Activated B cell treated with CpG ODN at 0.5 μM for 24 hours (primary cell): Measurements from ENCODE around the gene GPRIN3. TPM values are rescaled to one million over a fixed set of nuclear protein-coding genes. Genes with fewer than 3 reads are reported as not detected.
A peak's percentile ranks its signal among the peaks of the same experiment; 100 is the strongest.
"Not testable (repeated sequence)": the region's sequence is repeated elsewhere in the genome, so short reads cannot be mapped to it uniquely, and the experiment has no call there.

Source experiments
- ATAC-seq: fragments of 200-7000 bp; cut with Tn5 transposase; one replicate; pipeline ENCODE4 v1.10.0; 2021; ENCODE audit warnings: low read depth, mild to moderate bottlenecking, moderate library complexity
- CTCF ChIA-PET: fragments of 350-600 bp; sonication (Branson Sonifier 250); formaldehyde crosslinking; loops from one replicate; lab custom pipeline; 2021; ENCODE audit warnings: antibody characterized with exemption; lab: Charles Lee
- POLR2A ChIA-PET: fragments of 350-600 bp; sonication (Branson Sonifier 250); formaldehyde crosslinking; loops from one replicate; lab custom pipeline; 2021; ENCODE audit warnings: antibody characterized with exemption; lab: Charles Lee
- DNase-seq: peaks from one replicate; pipeline ENCODE4 v3.0.0; 2022
- H3K27ac Mint-ChIP-seq: one replicate; pipeline ENCODE4 v1.8.0; 2020; ENCODE audit warnings: mixed read lengths
- H3K27me3 Mint-ChIP-seq: one replicate; pipeline ENCODE4 v1.8.0; 2021; ENCODE audit warnings: mixed read lengths
- H3K36me3 Mint-ChIP-seq: one replicate; pipeline ENCODE4 v1.8.0; 2021; ENCODE audit warnings: low read depth, mixed read lengths
- H3K4me1 Mint-ChIP-seq: one replicate; pipeline ENCODE4 v1.8.0; 2021; ENCODE audit warnings: mixed read lengths
- H3K4me3 Mint-ChIP-seq: one replicate; pipeline ENCODE4 v1.8.0; 2020; ENCODE audit warnings: mild to moderate bottlenecking, mixed read lengths
- H3K9me3 Mint-ChIP-seq: one replicate; pipeline ENCODE4 v1.8.0; 2020; ENCODE audit warnings: mixed read lengths
- intact Hi-C: fragments of 100-400 bp; cut with micrococcal nuclease; formaldehyde crosslinking; loops from one replicate; pipeline ENCODE4 v1.15.1; 2024
- total RNA-seq: library from RNA; stranded (reverse); gene quantifications from 2 replicates; pipeline ENCODE4 v1.2.3, GENCODE V29; 2022
- TF ChIP-seq, protein P1 (sequence below): fragments of 200-600 bp; IDR thresholded peaks from one replicate; pipeline ENCODE4 v1.8.0; 2022; ENCODE audit warnings: antibody characterized with exemption, mild to moderate bottlenecking

Gene GPRIN3
- total RNA-seq, 1 donor from 2014 or later: 1.8 TPM

DNA sequence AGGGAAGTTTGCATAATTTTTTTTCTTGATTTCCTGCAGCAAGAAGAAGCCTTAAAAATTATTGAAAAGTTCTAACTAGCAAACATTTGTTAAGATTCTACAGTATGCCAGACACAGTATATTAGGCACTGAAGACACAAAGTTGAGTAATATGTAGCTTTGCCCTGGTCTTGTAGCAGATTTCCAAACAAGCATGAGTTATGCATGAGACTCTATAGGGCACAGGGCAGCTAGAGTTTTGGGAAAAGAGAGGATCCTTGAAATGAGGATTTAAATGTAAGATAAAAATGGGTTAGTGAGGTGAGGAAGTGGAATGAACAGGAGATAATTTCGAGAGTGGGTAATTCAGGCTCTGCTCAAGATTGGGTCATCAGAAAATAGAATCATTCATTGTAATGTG is 8.6 kb upstream of the GPRIN3 start:
- Mint-ChIP-seq H3K36me3 (no peaks in the 10 kb centered on the region), H3K27ac (no peak overlapping the region), H3K4me3 (peak overlapping the region; percentile 59), H3K4me1 (peaks cover 34% of the 10 kb centered on the region), H3K27me3 (no peaks in the 10 kb centered on the region), H3K9me3 (no peaks in the 10 kb centered on the region)
- ATAC-seq (no peak), DNase-seq (no peak)
- ChIA-PET CTCF (interaction anchor here (2.0 kb wide), 1 partner anchor 9 kb away, joined by 7 read pairs; the partner anchor contains the start of gene GPRIN3), POLR2A (interaction anchor here (2.9 kb wide), 1 partner anchor 8 kb away, joined by 17 read pairs; the partner anchor contains the start of gene GPRIN3)
- TF ChIP-seq, protein P1, sequence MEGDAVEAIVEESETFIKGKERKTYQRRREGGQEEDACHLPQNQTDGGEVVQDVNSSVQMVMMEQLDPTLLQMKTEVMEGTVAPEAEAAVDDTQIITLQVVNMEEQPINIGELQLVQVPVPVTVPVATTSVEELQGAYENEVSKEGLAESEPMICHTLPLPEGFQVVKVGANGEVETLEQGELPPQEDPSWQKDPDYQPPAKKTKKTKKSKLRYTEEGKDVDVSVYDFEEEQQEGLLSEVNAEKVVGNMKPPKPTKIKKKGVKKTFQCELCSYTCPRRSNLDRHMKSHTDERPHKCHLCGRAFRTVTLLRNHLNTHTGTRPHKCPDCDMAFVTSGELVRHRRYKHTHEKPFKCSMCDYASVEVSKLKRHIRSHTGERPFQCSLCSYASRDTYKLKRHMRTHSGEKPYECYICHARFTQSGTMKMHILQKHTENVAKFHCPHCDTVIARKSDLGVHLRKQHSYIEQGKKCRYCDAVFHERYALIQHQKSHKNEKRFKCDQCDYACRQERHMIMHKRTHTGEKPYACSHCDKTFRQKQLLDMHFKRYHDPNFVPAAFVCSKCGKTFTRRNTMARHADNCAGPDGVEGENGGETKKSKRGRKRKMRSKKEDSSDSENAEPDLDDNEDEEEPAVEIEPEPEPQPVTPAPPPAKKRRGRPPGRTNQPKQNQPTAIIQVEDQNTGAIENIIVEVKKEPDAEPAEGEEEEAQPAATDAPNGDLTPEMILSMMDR: no peak
- intact Hi-C loops: loop anchor here (1.0 to 10.0 kb wide), 2 partner anchors 9 to 1891 kb away; partner anchors contain the start of genes GPRIN3 and NUDT9

DNA sequence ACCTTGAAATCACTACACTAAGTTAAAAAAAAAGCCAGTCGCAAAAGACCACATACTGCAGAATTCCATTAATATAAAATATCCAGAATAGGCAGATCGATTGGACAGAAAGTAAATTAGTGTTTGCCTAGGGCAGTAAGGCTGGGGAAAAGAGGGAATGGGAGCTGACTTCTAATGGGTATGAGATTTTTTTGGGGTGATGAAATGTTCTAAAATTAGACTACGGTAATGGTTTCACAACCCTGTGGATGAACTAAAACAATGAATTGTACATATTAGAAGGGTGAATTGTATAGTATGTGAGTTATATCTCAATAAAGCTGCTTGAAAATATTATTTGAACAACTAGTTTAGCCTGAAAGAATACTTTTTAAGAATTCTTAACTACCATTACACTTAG is 6.7 kb upstream of the GPRIN3 start:
- H3K27me3 Mint-ChIP-seq: no peaks in the 10 kb centered on the region
- H3K27ac Mint-ChIP-seq: no peak overlapping the region
- intact Hi-C loops: loop anchor here (10.0 kb wide), 1 partner anchor 1889 kb away; the partner anchor contains the start of gene NUDT9
- POLR2A ChIA-PET: no interaction called here
- H3K4me1 Mint-ChIP-seq: peaks cover 32% of the 10 kb centered on the region
- TF ChIP-seq, protein P1: no peak
- ATAC-seq (no peak), DNase-seq (no peak)
- no peak overlapping the region for H3K4me3 Mint-ChIP-seq
- CTCF ChIA-PET: no interaction called here
- H3K36me3 Mint-ChIP-seq: no peaks in the 10 kb centered on the region
- no peaks in the 10 kb centered on the region for H3K9me3 Mint-ChIP-seq

DNA sequence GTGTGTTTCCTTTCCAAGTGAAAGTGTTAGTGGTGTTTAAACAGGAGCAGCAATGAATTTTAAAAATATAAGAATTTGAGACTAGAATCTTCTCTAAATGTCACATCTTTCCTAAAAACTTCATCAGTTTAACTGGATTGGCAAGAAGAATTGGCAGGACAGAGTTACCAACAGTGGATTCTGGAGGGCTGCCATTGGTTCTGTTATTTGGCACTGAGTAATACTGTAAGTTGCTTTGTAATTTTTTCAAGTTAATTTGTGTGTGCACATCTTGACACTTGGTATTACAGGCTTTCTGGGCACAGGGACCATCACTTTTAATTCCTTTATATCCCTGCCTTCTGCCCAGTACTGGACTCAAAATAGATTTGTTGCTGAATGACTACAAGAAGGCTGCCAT is 4.5 kb upstream of the GPRIN3 start:
- Mint-ChIP-seq H3K4me1 (peaks cover 18% of the 10 kb centered on the region), H3K4me3 (no peak overlapping the region), H3K9me3 (no peaks in the 10 kb centered on the region), H3K27ac (no peak overlapping the region), H3K27me3 (no peaks in the 10 kb centered on the region), H3K36me3 (no peaks in the 10 kb centered on the region)
- TF ChIP-seq, protein P1: no peak
- ChIA-PET POLR2A (no interaction called here), CTCF (no interaction called here)
- DNase-seq (no peak), ATAC-seq (no peak)
- intact Hi-C loops: loop anchor here (10.0 kb wide), 1 partner anchor 1887 kb away; the partner anchor contains the start of gene NUDT9

DNA sequence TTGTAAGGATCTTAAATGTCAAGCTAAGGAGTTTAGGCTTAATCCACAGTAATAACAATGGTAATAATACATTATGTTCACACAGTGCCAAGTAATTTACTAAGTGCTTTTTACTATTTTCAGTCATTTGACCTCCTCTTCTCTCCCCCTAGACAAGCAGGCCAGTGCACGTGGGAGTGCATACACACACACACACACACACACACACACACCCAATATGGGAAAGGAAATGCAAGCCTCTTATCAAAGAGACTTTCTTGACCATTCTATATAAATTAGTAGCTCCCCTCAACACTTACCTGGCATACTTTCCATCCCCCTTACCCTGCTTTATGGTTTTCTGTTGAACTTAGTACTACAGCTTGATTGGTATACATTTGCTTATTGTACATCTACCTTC is 3.8 kb upstream of the GPRIN3 start:
- H3K27ac Mint-ChIP-seq: no peak overlapping the region
- no peak for DNase-seq
- H3K4me1 Mint-ChIP-seq: peaks cover 18% of the 10 kb centered on the region
- no peaks in the 10 kb centered on the region for H3K36me3 Mint-ChIP-seq
- TF ChIP-seq, protein P1: no peak
- peaks cover 5% of the 10 kb centered on the region for H3K27me3 Mint-ChIP-seq
- H3K4me3 Mint-ChIP-seq: no peak overlapping the region
- ATAC-seq: no peak
- ChIA-PET POLR2A (interaction anchor here (0.7 to 1.0 kb wide), 2 partner anchors 11 to 699 kb away, joined by 3 to 4 read pairs; no protein-coding TSS in a partner anchor), CTCF (no interaction called here)
- intact Hi-C loops: loop anchor here (10.0 kb wide), 1 partner anchor 1887 kb away; the partner anchor contains the start of gene NUDT9
- no peaks in the 10 kb centered on the region for H3K9me3 Mint-ChIP-seq

DNA sequence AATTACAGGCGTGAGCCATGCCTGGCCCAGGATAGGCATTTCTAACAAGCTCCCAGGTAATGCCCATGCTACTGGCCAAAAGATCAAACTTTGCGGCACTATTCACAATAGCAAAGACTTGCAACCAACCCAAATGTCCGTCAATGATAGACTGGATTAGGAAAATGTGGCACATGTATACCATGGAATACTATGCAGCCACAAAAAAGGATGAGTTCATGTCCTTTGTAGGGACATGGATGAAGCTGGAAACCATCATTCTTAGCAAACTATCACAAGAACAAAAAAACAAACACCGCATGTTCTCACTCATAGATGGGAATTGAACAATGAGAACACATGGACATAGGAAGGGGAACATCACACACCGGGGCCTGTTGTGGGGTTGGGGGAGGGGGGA is 1.6 kb upstream of the GPRIN3 start:
- Mint-ChIP-seq H3K4me3 (peak overlapping the region; percentile 88), H3K4me1 (peaks cover 22% of the 10 kb centered on the region)
- CTCF ChIA-PET, H3K27me3 Mint-ChIP-seq, H3K27ac Mint-ChIP-seq, ATAC-seq, H3K36me3 Mint-ChIP-seq, DNase-seq, H3K9me3 Mint-ChIP-seq: not testable (repeated sequence)
- intact Hi-C loops: loop anchor here (10.0 kb wide), 1 partner anchor 716 kb away; no protein-coding TSS in a partner anchor
- POLR2A ChIA-PET: interaction anchor here (2.2 kb wide), 1 partner anchor 16 kb away, joined by 12 read pairs; no protein-coding TSS in a partner anchor
